ENCODE measurements around the gene CATSPERD. TPM values are rescaled to one million over a fixed set of nuclear protein-coding genes. Genes with fewer than 3 reads are reported as not detected.
A peak's percentile ranks its signal among the peaks of the same experiment; 100 is the strongest.

CATSPERD gene
- total and polyA plus RNA-seq, 9 of the 15 experiments (the other 6 are each of a cell fraction or from before 2014, with no cell fraction given) = not detected

GRCh38 chr19:5803752-5804515 lies 83.5 kb downstream of the CATSPERD start (continued):
- TF ChIP-seq GTF3C2 (IDR thresholded peaks at IDR 0.05; ENCODE audit: borderline replicate concordance, extremely low read depth, insufficient read length) = peak; percentile 4
- TF ChIP-seq PTBP1 (IDR thresholded peaks at IDR 0.05; ENCODE audit: low read depth, low read length) = no peak
- peak; percentile 67; the same call in 1 of the 2 replicates for TF ChIP-seq NR2C2 (CRISPR knock-in tag; IDR thresholded peaks at IDR 0.05)
- no peak for TF ChIP-seq NR2C2 (tag; IDR thresholded peaks at IDR 0.05)
- TF ChIP-seq HNRNPK (IDR thresholded peaks at IDR 0.05; ENCODE audit: low read depth, low read length, poor library complexity, severe bottlenecking) = peak; percentile 26
- TF ChIP-seq, protein P1, sequence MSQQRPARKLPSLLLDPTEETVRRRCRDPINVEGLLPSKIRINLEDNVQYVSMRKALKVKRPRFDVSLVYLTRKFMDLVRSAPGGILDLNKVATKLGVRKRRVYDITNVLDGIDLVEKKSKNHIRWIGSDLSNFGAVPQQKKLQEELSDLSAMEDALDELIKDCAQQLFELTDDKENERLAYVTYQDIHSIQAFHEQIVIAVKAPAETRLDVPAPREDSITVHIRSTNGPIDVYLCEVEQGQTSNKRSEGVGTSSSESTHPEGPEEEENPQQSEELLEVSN (IDR thresholded peaks at IDR 0.05; ENCODE audit: borderline replicate concordance in 1 of 2, extremely low read depth in 1 of 2, insufficient read depth in 1 of 2, insufficient read length in 1 of 2, low read depth in 1 of 2, low read length in 1 of 2, poor library complexity in 1 of 2, severe bottlenecking in 1 of 2) = peak; percentile 94 to 98
- TF ChIP-seq TRIM24 (IDR thresholded peaks at IDR 0.05) = peak in 1 of 2 experiments; percentile 37; a peak in 2 of 4 replicates
- TF ChIP-seq, protein P2, sequence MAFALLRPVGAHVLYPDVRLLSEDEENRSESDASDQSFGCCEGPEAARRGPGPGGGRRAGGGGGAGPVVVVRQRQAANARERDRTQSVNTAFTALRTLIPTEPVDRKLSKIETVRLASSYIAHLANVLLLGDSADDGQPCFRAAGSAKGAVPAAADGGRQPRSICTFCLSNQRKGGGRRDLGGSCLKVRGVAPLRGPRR (CRISPR knock-in tag; IDR thresholded peaks at IDR 0.05) = peak; percentile 55; the same call in 1 of the 2 replicates
- peak; percentile 92 to 93 for TF ChIP-seq MNT (conservative IDR thresholded peaks at IDR 0.05)
- TF ChIP-seq RNF2 (IDR thresholded peaks at IDR 0.05) = no peak
- no peak for TF ChIP-seq PBX2 (CRISPR knock-in tag; IDR thresholded peaks at IDR 0.05; ENCODE audit: low read depth)
- no peak for TF ChIP-seq PBX2 (tag; conservative IDR thresholded peaks at IDR 0.05; ENCODE audit: low read depth)
- TF ChIP-seq ZNF165 (CRISPR knock-in tag; IDR thresholded peaks at IDR 0.05; ENCODE audit: borderline replicate concordance) = no peak
- TF ChIP-seq E2F4 (CRISPR knock-in tag; IDR thresholded peaks at IDR 0.05; ENCODE audit: low read depth) = peak; percentile 87

Data from K562 (cell line).